GM12878 (cell line): ENCODE data around the gene IDH3G. TPM values are rescaled to one million over a fixed set of nuclear protein-coding genes. Genes with fewer than 3 reads are reported as not detected.

ENCODE experiments used
- ATAC-seq: fragments of 200-7000 bp; cut with Tn5 transposase; 3 replicates; pipeline ENCODE4 v1.9.1; 2020; ENCODE audit warnings: mild to moderate bottlenecking, moderate library complexity
- BruUV-seq: library from RNA; stranded (reverse); fragments of 400-500 nt; replicated peaks from 2 replicates; lab custom pipeline; 2021; lab: Mats Ljungman, UMichigan
- CTCF ChIA-PET: fragments of 300-600 bp; sonication (Branson Sonifier 250); formaldehyde crosslinking; extraction: SDS; loops from one replicate; lab custom pipeline; 2021; ENCODE audit warnings: inconsistent platforms; lab: Yijun Ruan, JAX
- POLR2A ChIA-PET: fragments of 350-600 bp; formaldehyde crosslinking; extraction: SDS; loops from one replicate; lab custom pipeline; 2021; ENCODE audit warnings: inconsistent platforms; lab: Charles Lee
- RAD21 ChIA-PET: fragments of 300-600 bp; sonication (Branson Sonifier 250); formaldehyde crosslinking; loops from one replicate; lab custom pipeline; 2023; ENCODE audit warnings: antibody characterized with exemption; ENCODE audit not compliant: unreplicated experiment; lab: Charles Lee
- SMC1A ChIA-PET: fragments of 300-600 bp; sonication (Branson Sonifier 250); formaldehyde crosslinking; loops from one replicate; lab custom pipeline; 2023; ENCODE audit not compliant: unreplicated experiment, uncharacterized antibody; lab: Charles Lee
- DNase-seq: peaks from one replicate; pipeline ENCODE4 v3.0.0-alpha.2; 2011; ENCODE audit warnings: low read depth, low spot score
- FAIRE-seq: peaks from 3 replicates; lab custom pipeline; 2011; peaks lifted over from hg19 to GRCh38; lab: Jason Lieb, UNC
- H2AFZ ChIP-seq: 2 replicates; pipeline ENCODE4 v1.6.0; 2011; ENCODE audit warnings: low read depth, low read length, control low read depth; ENCODE audit not compliant: control insufficient read depth
- H3K27ac ChIP-seq: 2 replicates; pipeline ENCODE4 v1.5.1; 2011; ENCODE audit warnings: control low read depth; ENCODE audit not compliant: control insufficient read depth, insufficient read depth
- H3K27me3 ChIP-seq, 2 experiments: replicated peaks in 1 of 2; 2 replicates each; pipeline versions ENCODE4 v1.6.0 to v1.6.1; 2011; ENCODE audit warnings: low read length in 1 of 2; ENCODE audit not compliant: control insufficient read depth in 2 of 2, insufficient read depth in 2 of 2
- H3K36me3 ChIP-seq, 2 experiments: 2 replicates each; pipeline ENCODE4 v1.5.1; 2011; ENCODE audit warnings: low read length in 1 of 2; ENCODE audit not compliant: control insufficient read depth in 2 of 2, insufficient read depth in 2 of 2
- H3K4me1 ChIP-seq: 2 replicates; pipeline ENCODE4 v1.6.1; 2011; ENCODE audit warnings: mild to moderate bottlenecking, low read length, moderate library complexity, mixed read lengths; ENCODE audit not compliant: control insufficient read depth, insufficient read depth
- H3K4me2 ChIP-seq: 2 replicates; pipeline ENCODE4 v1.6.0; 2011; ENCODE audit warnings: control low read depth; ENCODE audit not compliant: control insufficient read depth, insufficient read depth
- H3K4me3 ChIP-seq: fragments of 200-600 bp; sonication (generic); 2 replicates; pipeline ENCODE4 v1.5.1; 2016
- H3K79me2 ChIP-seq: 2 replicates; pipeline ENCODE4 v1.6.0; 2011; ENCODE audit warnings: low read length; ENCODE audit not compliant: control insufficient read depth, insufficient read depth
- H3K9ac ChIP-seq: 2 replicates; pipeline ENCODE4 v1.8.0; 2011; ENCODE audit warnings: low read length, control low read depth, mixed read lengths; ENCODE audit not compliant: control insufficient read depth, insufficient read depth
- H3K9me3 ChIP-seq: replicated peaks from 3 replicates; pipeline ENCODE4 v1.5.1; 2011; ENCODE audit warnings: mild to moderate bottlenecking, low read length; ENCODE audit not compliant: control insufficient read depth, insufficient read depth
- H4K20me1 ChIP-seq: 2 replicates; pipeline ENCODE4 v1.6.0; 2011; ENCODE audit not compliant: control insufficient read depth, insufficient read depth
- ASH2L ChIP-seq: fragments of 300-600, 200-600 bp; sonication (generic); IDR thresholded peaks from 2 replicates; pipeline ENCODE4 v1.6.1; 2017; ENCODE audit warnings: low read depth, mild to moderate bottlenecking, borderline replicate concordance
- CHD1 ChIP-seq: IDR thresholded peaks from 2 replicates; pipeline ENCODE4 v1.6.1; 2012; ENCODE audit warnings: low read depth, low read length, improper control_type of control experiment
- IKZF2 ChIP-seq, 2 experiments: fragments of 450-650 bp; IDR thresholded peaks; 2 replicates each; pipeline ENCODE4 v1.6.1; 2017; ENCODE audit warnings: mild to moderate bottlenecking in 2 of 2, moderate library complexity in 2 of 2
- KAT2A ChIP-seq: conservative IDR thresholded peaks from 2 replicates; pipeline ENCODE4 v1.6.1; 2011; ENCODE audit warnings: low read depth, low read length; ENCODE audit not compliant: control insufficient read depth
- MEF2A ChIP-seq: IDR thresholded peaks from 2 replicates; pipeline ENCODE4 v1.6.1; 2011; ENCODE audit warnings: low read depth, mild to moderate bottlenecking, low read length, moderate library complexity; ENCODE audit not compliant: insufficient read depth
- MYC ChIP-seq: IDR thresholded peaks from 2 replicates; pipeline ENCODE4 v1.6.1; 2011; ENCODE audit warnings: mild to moderate bottlenecking, low read length, moderate library complexity, inconsistent platforms; ENCODE audit not compliant: insufficient read depth, insufficient replicate concordance, insufficient read length, severe bottlenecking
- NR2F1 ChIP-seq: fragments of 450-650 bp; conservative IDR thresholded peaks from 2 replicates; pipeline ENCODE4 v1.6.1; 2017; ENCODE audit warnings: mild to moderate bottlenecking
- RBBP5 ChIP-seq: fragments of 200-600 bp; sonication (generic); conservative IDR thresholded peaks from 2 replicates; pipeline ENCODE4 v1.6.1; 2016
- SIX5 ChIP-seq: IDR thresholded peaks from 2 replicates; pipeline ENCODE4 v1.6.1; 2011; ENCODE audit warnings: mild to moderate bottlenecking, low read depth, low read length, moderate library complexity; ENCODE audit not compliant: severe bottlenecking
- SMAD5 ChIP-seq: IDR thresholded peaks from 2 replicates; pipeline ENCODE4 v1.6.1; 2016; ENCODE audit warnings: antibody characterized with exemption, low read depth
- SMARCA5 ChIP-seq: fragments of 450-650 bp; IDR thresholded peaks from 2 replicates; pipeline ENCODE4 v1.6.1; 2017; ENCODE audit warnings: mild to moderate bottlenecking
- SUZ12 ChIP-seq: fragments of 200-600 bp; sonication (generic); IDR thresholded peaks from one replicate; pipeline ENCODE4 v1.6.1; 2018; ENCODE audit warnings: antibody characterized with exemption, mild to moderate bottlenecking; ENCODE audit not compliant: unreplicated experiment
- TCF12 ChIP-seq: IDR thresholded peaks from 2 replicates; pipeline ENCODE4 v1.6.1; 2011; ENCODE audit warnings: low read depth, mild to moderate bottlenecking, low read length
- ZNF217 ChIP-seq: fragments of 450-650 bp; IDR thresholded peaks from 2 replicates; pipeline ENCODE4 v1.6.1; 2017; ENCODE audit warnings: antibody characterized with exemption, mild to moderate bottlenecking
- WGBS: methylation state at CpG from one replicate; pipeline ENCODE4 v1.1.6; 2016; ENCODE audit warnings: low lambda C conversion rate; ENCODE audit not compliant: insufficient replicate concordance, insufficient coverage; ENCODE audit errors: missing lambda C conversion rate; 5-methylcytosine and 5-hydroxymethylcytosine counted together
- in situ Hi-C: fragments of 300-500 bp; cut with MboI; formaldehyde crosslinking; loops from 9 replicates; pipeline ENCODE4 v1.14.3; 2018; ENCODE audit warnings: mixed read lengths
- intact Hi-C: fragments of 100-400 bp; cut with micrococcal nuclease; formaldehyde crosslinking; loops from one replicate; pipeline ENCODE4 v1.14.2; 2022; ENCODE audit not compliant: unreplicated experiment
- polyA plus RNA-seq, 11 experiments: library from polyadenylated mRNA; depleted of rRNA in 4 of 11; unstranded in 6 of 11; stranded (reverse) in 5 of 11; fragments of >200 nt; fragmentation: Nextera tagmentation in 4 of 11; fragmentation: Illumina TruSeq in 1 of 11; extraction: Ambion mirVana in 4 of 11; extraction: Trizol in 1 of 11; gene quantifications; 1 replicate in 1 of 11; 2 replicates in 10 of 11; pipeline versions ENCODE4 v1.2.1 to v1.2.3, GENCODE V29; 2011 to 2016; ENCODE audit warnings: inconsistent platforms in 2 of 11, missing spikeins in 2 of 11, low read depth in 1 of 11
- total RNA-seq, 4 experiments: library from RNA; depleted of rRNA in 3 of 4; stranded (reverse); fragments of >200 nt in 3 of 4; fragmentation: Illumina TruSeq in 1 of 4; extraction: Trizol in 1 of 4; gene quantifications; 2 replicates each; pipeline versions ENCODE4 v1.2.1 to v1.2.3, GENCODE V29; 2013 to 2021
- TF ChIP-seq, protein P1 (sequence below): fragments of 450-650 bp; IDR thresholded peaks from 2 replicates; pipeline ENCODE4 v1.6.1; 2016; ENCODE audit warnings: mild to moderate bottlenecking
- TF ChIP-seq, protein P2 (sequence below): IDR thresholded peaks from 2 replicates; pipeline ENCODE4 v1.6.1; 2012; ENCODE audit warnings: low read depth, low read length, improper control_type of control experiment
- TF ChIP-seq, protein P3 (sequence below): fragments of 450-650 bp; IDR thresholded peaks from 2 replicates; pipeline ENCODE4 v1.6.1; 2017; ENCODE audit warnings: mild to moderate bottlenecking
- TF ChIP-seq, protein P4 (sequence below): fragments of 450-650 bp; IDR thresholded peaks from 2 replicates; pipeline ENCODE4 v1.6.1; 2017; ENCODE audit warnings: mild to moderate bottlenecking, low read depth, inconsistent platforms; ENCODE audit not compliant: poor library complexity, severe bottlenecking

Gene IDH3G
- total and polyA plus RNA-seq, 10 of the 15 experiments (the other 5 are each of a cell fraction or from before 2014, with no cell fraction given) = 26.3 to 102 (median 66.6) TPM

GRCh38 chrX:153824348-153824747 lies 30.2 kb upstream of the IDH3G start (continued):
- TF ChIP-seq, protein P1, sequence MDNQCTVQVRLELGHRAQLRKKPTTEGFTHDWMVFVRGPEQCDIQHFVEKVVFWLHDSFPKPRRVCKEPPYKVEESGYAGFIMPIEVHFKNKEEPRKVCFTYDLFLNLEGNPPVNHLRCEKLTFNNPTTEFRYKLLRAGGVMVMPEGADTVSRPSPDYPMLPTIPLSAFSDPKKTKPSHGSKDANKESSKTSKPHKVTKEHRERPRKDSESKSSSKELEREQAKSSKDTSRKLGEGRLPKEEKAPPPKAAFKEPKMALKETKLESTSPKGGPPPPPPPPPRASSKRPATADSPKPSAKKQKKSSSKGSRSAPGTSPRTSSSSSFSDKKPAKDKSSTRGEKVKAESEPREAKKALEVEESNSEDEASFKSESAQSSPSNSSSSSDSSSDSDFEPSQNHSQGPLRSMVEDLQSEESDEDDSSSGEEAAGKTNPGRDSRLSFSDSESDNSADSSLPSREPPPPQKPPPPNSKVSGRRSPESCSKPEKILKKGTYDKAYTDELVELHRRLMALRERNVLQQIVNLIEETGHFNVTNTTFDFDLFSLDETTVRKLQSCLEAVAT = no peak
- TF ChIP-seq SMAD5 (no peak), ZNF217 (no peak), RBBP5 (no peak), NR2F1 (no peak), CHD1 (no peak), MYC (no peak), SMARCA5 (no peak)
- TF ChIP-seq, protein P2, sequence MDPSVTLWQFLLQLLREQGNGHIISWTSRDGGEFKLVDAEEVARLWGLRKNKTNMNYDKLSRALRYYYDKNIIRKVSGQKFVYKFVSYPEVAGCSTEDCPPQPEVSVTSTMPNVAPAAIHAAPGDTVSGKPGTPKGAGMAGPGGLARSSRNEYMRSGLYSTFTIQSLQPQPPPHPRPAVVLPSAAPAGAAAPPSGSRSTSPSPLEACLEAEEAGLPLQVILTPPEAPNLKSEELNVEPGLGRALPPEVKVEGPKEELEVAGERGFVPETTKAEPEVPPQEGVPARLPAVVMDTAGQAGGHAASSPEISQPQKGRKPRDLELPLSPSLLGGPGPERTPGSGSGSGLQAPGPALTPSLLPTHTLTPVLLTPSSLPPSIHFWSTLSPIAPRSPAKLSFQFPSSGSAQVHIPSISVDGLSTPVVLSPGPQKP = no peak

- H3K79me2 ChIP-seq = no peaks in the 10 kb centered on the region
- no peak overlapping the region for H3K4me2 ChIP-seq
- TF ChIP-seq IKZF2 (IDR thresholded peaks at IDR 0.05) (no peak), TCF12 (no peak), SUZ12 (no peak), KAT2A (no peak), MEF2A (no peak), ASH2L (no peak), SIX5 (no peak)
- TF ChIP-seq, protein P3, sequence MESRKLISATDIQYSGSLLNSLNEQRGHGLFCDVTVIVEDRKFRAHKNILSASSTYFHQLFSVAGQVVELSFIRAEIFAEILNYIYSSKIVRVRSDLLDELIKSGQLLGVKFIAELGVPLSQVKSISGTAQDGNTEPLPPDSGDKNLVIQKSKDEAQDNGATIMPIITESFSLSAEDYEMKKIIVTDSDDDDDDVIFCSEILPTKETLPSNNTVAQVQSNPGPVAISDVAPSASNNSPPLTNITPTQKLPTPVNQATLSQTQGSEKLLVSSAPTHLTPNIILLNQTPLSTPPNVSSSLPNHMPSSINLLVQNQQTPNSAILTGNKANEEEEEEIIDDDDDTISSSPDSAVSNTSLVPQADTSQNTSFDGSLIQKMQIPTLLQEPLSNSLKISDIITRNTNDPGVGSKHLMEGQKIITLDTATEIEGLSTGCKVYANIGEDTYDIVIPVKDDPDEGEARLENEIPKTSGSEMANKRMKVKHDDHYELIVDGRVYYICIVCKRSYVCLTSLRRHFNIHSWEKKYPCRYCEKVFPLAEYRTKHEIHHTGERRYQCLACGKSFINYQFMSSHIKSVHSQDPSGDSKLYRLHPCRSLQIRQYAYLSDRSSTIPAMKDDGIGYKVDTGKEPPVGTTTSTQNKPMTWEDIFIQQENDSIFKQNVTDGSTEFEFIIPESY = no peak
- TF ChIP-seq, protein P4, sequence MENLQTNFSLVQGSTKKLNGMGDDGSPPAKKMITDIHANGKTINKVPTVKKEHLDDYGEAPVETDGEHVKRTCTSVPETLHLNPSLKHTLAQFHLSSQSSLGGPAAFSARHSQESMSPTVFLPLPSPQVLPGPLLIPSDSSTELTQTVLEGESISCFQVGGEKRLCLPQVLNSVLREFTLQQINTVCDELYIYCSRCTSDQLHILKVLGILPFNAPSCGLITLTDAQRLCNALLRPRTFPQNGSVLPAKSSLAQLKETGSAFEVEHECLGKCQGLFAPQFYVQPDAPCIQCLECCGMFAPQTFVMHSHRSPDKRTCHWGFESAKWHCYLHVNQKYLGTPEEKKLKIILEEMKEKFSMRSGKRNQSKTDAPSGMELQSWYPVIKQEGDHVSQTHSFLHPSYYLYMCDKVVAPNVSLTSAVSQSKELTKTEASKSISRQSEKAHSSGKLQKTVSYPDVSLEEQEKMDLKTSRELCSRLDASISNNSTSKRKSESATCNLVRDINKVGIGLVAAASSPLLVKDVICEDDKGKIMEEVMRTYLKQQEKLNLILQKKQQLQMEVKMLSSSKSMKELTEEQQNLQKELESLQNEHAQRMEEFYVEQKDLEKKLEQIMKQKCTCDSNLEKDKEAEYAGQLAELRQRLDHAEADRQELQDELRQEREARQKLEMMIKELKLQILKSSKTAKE = no peak
- no peak overlapping the region for H3K27ac ChIP-seq
- SMC1A ChIA-PET = no interaction called here
- DNase-seq (no peak), ATAC-seq (no peak), FAIRE-seq (no peak)
- POLR2A ChIA-PET = no interaction called here
- RAD21 ChIA-PET = no interaction called here
- no peak overlapping the region for H3K9ac ChIP-seq
- H4K20me1 ChIP-seq = no peaks in the 10 kb centered on the region
- H3K36me3 ChIP-seq = no peaks in the 10 kb centered on the region
- BruUV-seq = no TSS peak
- CTCF ChIA-PET = no interaction called here
- H3K9me3 ChIP-seq = no peaks in the 10 kb centered on the region
- no peaks in the 10 kb centered on the region; a peak in 2 of 4 replicates for H3K27me3 ChIP-seq
- 47% methylated on average over 9 of the region's 9 CpGs for WGBS
- H3K4me1 ChIP-seq = no peaks in the 10 kb centered on the region
- in situ Hi-C loops (loop anchor here (25.0 kb wide), 1 partner anchor 634 kb away; the partner anchor contains the start of gene MAGEA1), intact Hi-C loops (no loop called here)
- H3K4me3 ChIP-seq = no peak overlapping the region
- H2AFZ ChIP-seq = no peak overlapping the region
These were observed 26.9 kb upstream of the IDH3G start for GRCh38 chrX:153821066-153821465.
